H1 (cell line): ENCODE measurements around the gene PRADC1. TPM values are rescaled to one million over a fixed set of nuclear protein-coding genes. Genes with fewer than 3 reads are reported as not detected.

Experiments used
- CTCF ChIA-PET: fragments of 300-600 bp; sonication (Branson Sonifier 250); formaldehyde crosslinking; loops from one replicate; lab custom pipeline; 2021; ENCODE audit not compliant: partially characterized antibody; lab: Charles Lee
- POLR2A ChIA-PET: fragments of 300-600 bp; sonication (Branson Sonifier 250); formaldehyde crosslinking; loops from one replicate; lab custom pipeline; 2021; ENCODE audit warnings: inconsistent platforms; ENCODE audit not compliant: partially characterized antibody; lab: Charles Lee
- DNase-seq, 2 experiments: peaks; one replicate each; pipeline versions ENCODE4 v3.0.0 to v3.0.0-alpha.2; 2010 to 2022; ENCODE audit warnings: low spot score in 2 of 2, low read depth in 1 of 2, mixed read lengths in 1 of 2
- FAIRE-seq: peaks from 2 replicates; lab custom pipeline; 2011; peaks lifted over from hg19 to GRCh38; lab: Jason Lieb, UNC
- H2AFZ ChIP-seq: 2 replicates; pipeline ENCODE4 v1.8.1; 2012; ENCODE audit warnings: low read length, inconsistent platforms
- H2AK5ac ChIP-seq: 2 replicates; pipeline ENCODE4 v1.6.1; 2013; ENCODE audit warnings: low read depth, low read length
- H2BK120ac ChIP-seq: replicated peaks from 2 replicates; pipeline ENCODE3; 2013; ENCODE audit warnings: low read depth, low read length, inconsistent platforms
- H2BK12ac ChIP-seq: 2 replicates; pipeline ENCODE4 v1.6.1; 2013; ENCODE audit warnings: low read depth, low read length
- H2BK15ac ChIP-seq: 2 replicates; pipeline ENCODE4 v1.6.1; 2013; ENCODE audit warnings: low read length
- H2BK20ac ChIP-seq: 2 replicates; pipeline ENCODE4 v1.6.1; 2013; ENCODE audit warnings: low read length
- H2BK5ac ChIP-seq: 2 replicates; pipeline ENCODE4 v1.6.1; 2013; ENCODE audit warnings: low read depth, low read length
- H3K14ac ChIP-seq: 2 replicates; pipeline ENCODE4 v1.6.1; 2013; ENCODE audit warnings: inconsistent platforms; ENCODE audit not compliant: insufficient read length
- H3K18ac ChIP-seq: 2 replicates; pipeline ENCODE4 v1.6.1; 2013; ENCODE audit warnings: low read length; ENCODE audit errors: extremely low read depth
- H3K23ac ChIP-seq: 2 replicates; pipeline ENCODE4 v1.6.1; 2013; ENCODE audit warnings: inconsistent platforms; ENCODE audit not compliant: insufficient read length
- H3K23me2 ChIP-seq: 2 replicates; pipeline ENCODE4 v1.6.1; 2013; ENCODE audit warnings: low read depth, low read length
- H3K27ac ChIP-seq: 2 replicates; pipeline ENCODE4 v1.6.1; 2011; ENCODE audit warnings: low read depth, low read length, inconsistent platforms
- H3K27me3 ChIP-seq, 4 experiments: replicated peaks in 1 of 4; 1 replicate in 1 of 4; 2 replicates in 3 of 4; pipeline versions ENCODE4 v1.6.1 to v1.8.1; 2011 to 2013; ENCODE audit warnings: low read length in 3 of 4, mild to moderate bottlenecking in 3 of 4, inconsistent platforms in 2 of 4, mixed read lengths in 2 of 4, moderate library complexity in 1 of 4; ENCODE audit not compliant: control insufficient read depth in 3 of 4, insufficient read depth in 3 of 4; ENCODE audit errors: extremely low read depth in 1 of 4
- H3K36me3 ChIP-seq, 4 experiments: 2 replicates each; pipeline versions ENCODE4 v1.6.1 to v1.8.1; 2011 to 2013; ENCODE audit warnings: mild to moderate bottlenecking in 4 of 4, low read length in 3 of 4, moderate library complexity in 2 of 4, control low read depth in 1 of 4, inconsistent platforms in 1 of 4; ENCODE audit not compliant: insufficient read depth in 4 of 4, control insufficient read depth in 2 of 4
- H3K4ac ChIP-seq: replicated peaks from 2 replicates; pipeline ENCODE3; 2013; ENCODE audit warnings: low read length, low read depth, mixed read lengths, inconsistent platforms; ENCODE audit not compliant: insufficient read length
- H3K4me1 ChIP-seq, 4 experiments: replicated peaks in 1 of 4; 1 replicate in 1 of 4; 2 replicates in 3 of 4; pipeline versions ENCODE4 v1.6.1 to v1.8.1; 2011 to 2013; ENCODE audit warnings: low read length in 3 of 4, inconsistent platforms in 2 of 4, mixed read lengths in 1 of 4; ENCODE audit not compliant: insufficient read depth in 4 of 4, control insufficient read depth in 3 of 4
- H3K4me2 ChIP-seq, 2 experiments: 2 replicates each; pipeline versions ENCODE4 v1.6.1 to v1.8.1; 2011 to 2013; ENCODE audit warnings: low read depth in 2 of 2, low read length in 2 of 2, control low read depth in 1 of 2, inconsistent platforms in 1 of 2, mild to moderate bottlenecking in 1 of 2; ENCODE audit not compliant: insufficient read depth in 1 of 2
- H3K4me3 ChIP-seq, 4 experiments: fragments of 200-600, 300-600 bp in 1 of 4; sonication (generic), shearing (Covaris generic), sonication (Bioruptor Twin) in 1 of 4; 2 replicates each; pipeline versions ENCODE4 v1.5.1 to v1.8.1; 2011 to 2016; ENCODE audit warnings: low read length in 4 of 4, low read depth in 3 of 4, control low read depth in 2 of 4, inconsistent platforms in 2 of 4, mild to moderate bottlenecking in 2 of 4, mixed read lengths in 1 of 4, moderate library complexity in 1 of 4; ENCODE audit not compliant: insufficient read depth in 2 of 4; ENCODE audit errors: extremely low read depth in 1 of 4
- H3K56ac ChIP-seq: replicated peaks from 2 replicates; pipeline ENCODE3; 2013; ENCODE audit warnings: low read depth, mild to moderate bottlenecking, mixed read lengths, low read length, inconsistent platforms; ENCODE audit not compliant: insufficient read length
- H3K79me1 ChIP-seq: 2 replicates; pipeline ENCODE4 v1.6.1; 2013; ENCODE audit warnings: low read depth, low read length, control low read depth
- H3K79me2 ChIP-seq, 2 experiments: 2 replicates each; pipeline versions ENCODE4 v1.6.1 to v1.8.1; 2012 to 2013; ENCODE audit warnings: low read length in 2 of 2, mild to moderate bottlenecking in 2 of 2, inconsistent platforms in 1 of 2; ENCODE audit not compliant: insufficient read depth in 2 of 2, control insufficient read depth in 1 of 2
- H3K9ac ChIP-seq, 4 experiments: replicated peaks in 1 of 4; 1 replicate in 1 of 4; 2 replicates in 3 of 4; pipeline versions ENCODE4 v1.6.1 to v1.8.1; 2011 to 2013; ENCODE audit warnings: low read depth in 3 of 4, low read length in 3 of 4, control low read depth in 2 of 4, mild to moderate bottlenecking in 2 of 4, moderate library complexity in 2 of 4, inconsistent platforms in 1 of 4; ENCODE audit errors: extremely low read depth in 1 of 4
- H3K9me3 ChIP-seq, 2 experiments: 2 replicates each; pipeline versions ENCODE4 v1.6.1 to v1.8.1; 2012 to 2013; ENCODE audit warnings: mild to moderate bottlenecking in 2 of 2, moderate library complexity in 2 of 2, control low read depth in 1 of 2, inconsistent platforms in 1 of 2, low read depth in 1 of 2, low read length in 1 of 2, mixed read lengths in 1 of 2; ENCODE audit not compliant: insufficient read depth in 2 of 2
- H4K20me1 ChIP-seq, 2 experiments: replicated peaks in 1 of 2; 2 replicates each; pipeline versions ENCODE3 to v1.8.1; 2011 to 2013; ENCODE audit warnings: inconsistent platforms in 2 of 2, low read length in 2 of 2, mild to moderate bottlenecking in 1 of 2; ENCODE audit not compliant: insufficient read depth in 2 of 2, control insufficient read depth in 1 of 2
- H4K5ac ChIP-seq: 2 replicates; pipeline ENCODE4 v1.6.1; 2013; ENCODE audit warnings: low read length, low read depth, mixed read lengths, inconsistent platforms; ENCODE audit not compliant: insufficient read length
- H4K8ac ChIP-seq: 2 replicates; pipeline ENCODE4 v1.8.0; 2013; ENCODE audit warnings: mild to moderate bottlenecking, moderate library complexity, low read length, inconsistent platforms; ENCODE audit not compliant: insufficient read depth; ENCODE audit errors: extremely low read depth
- H4K91ac ChIP-seq: replicated peaks from 2 replicates; pipeline ENCODE3; 2013; ENCODE audit warnings: low read length, mixed read lengths, inconsistent platforms; ENCODE audit not compliant: insufficient read length
- ASH2L ChIP-seq: fragments of 200-600, 300-600 bp; sonication (generic); IDR thresholded peaks from one replicate; pipeline ENCODE4 v1.7.1; 2017; ENCODE audit warnings: low read length
- CBX8 ChIP-seq: fragments of 300-800, 300-1000 bp; sonication (generic); IDR thresholded peaks from 2 replicates; pipeline ENCODE4 v1.7.1; 2016; ENCODE audit warnings: low read depth, low read length, borderline replicate concordance
- CHD2 ChIP-seq: IDR thresholded peaks from 2 replicates; pipeline ENCODE4 v1.6.1; 2012; ENCODE audit warnings: low read length, improper control_type of control experiment
- CREB1 ChIP-seq: IDR thresholded peaks from 2 replicates; pipeline ENCODE4 v1.6.1; 2012; ENCODE audit warnings: inconsistent platforms
- HDAC2 ChIP-seq, 2 experiments: fragments of 300-600 bp in 1 of 2; sonication (generic) in 1 of 2; IDR thresholded peaks; 2 replicates each; pipeline ENCODE4 v1.6.1; 2011 to 2012; ENCODE audit warnings: low read depth in 2 of 2, low read length in 2 of 2, mild to moderate bottlenecking in 2 of 2, moderate library complexity in 2 of 2, borderline replicate concordance in 1 of 2, inconsistent platforms in 1 of 2
- JUN ChIP-seq: IDR thresholded peaks from 2 replicates; pipeline ENCODE4 v1.6.1; 2011; ENCODE audit warnings: low read depth, mild to moderate bottlenecking, improper control_type of control experiment, low read length
- KDM1A ChIP-seq: fragments of 200-600, 300-600 bp; sonication (generic); IDR thresholded peaks from 2 replicates; pipeline ENCODE4 v1.7.1; 2016; ENCODE audit warnings: mild to moderate bottlenecking, low read length, borderline replicate concordance
- RBBP5 ChIP-seq: IDR thresholded peaks from 2 replicates; pipeline ENCODE4 v1.7.1; 2012; ENCODE audit warnings: low read depth, mild to moderate bottlenecking, inconsistent platforms, low read length, moderate library complexity, borderline replicate concordance
- SAP30 ChIP-seq: fragments of 300-600 bp; sonication (generic); IDR thresholded peaks from 2 replicates; pipeline ENCODE4 v1.7.1; 2012; ENCODE audit warnings: low read length, moderate library complexity, mild to moderate bottlenecking, inconsistent platforms; ENCODE audit not compliant: insufficient read depth, insufficient replicate concordance
- SIX5 ChIP-seq: IDR thresholded peaks from 2 replicates; pipeline ENCODE4 v1.6.1; 2011; ENCODE audit warnings: mild to moderate bottlenecking, low read depth, low read length
- SP4 ChIP-seq: IDR thresholded peaks from 2 replicates; pipeline ENCODE4 v1.6.1; 2012; ENCODE audit warnings: low read length, inconsistent platforms
- SRF ChIP-seq: IDR thresholded peaks from 2 replicates; pipeline ENCODE4 v1.6.1; 2011; ENCODE audit warnings: mild to moderate bottlenecking, low read depth, low read length, moderate library complexity
- TAF1 ChIP-seq: IDR thresholded peaks from 2 replicates; pipeline ENCODE4 v1.6.1; 2011; ENCODE audit warnings: mild to moderate bottlenecking, low read depth, low read length
- WGBS, 2 experiments: shearing (Covaris generic) in 1 of 2; methylation state at CpG; one replicate each; pipeline versions ENCODE4 v1.1.6 to v1.1.7; 2013 to 2015; ENCODE audit warnings: low lambda C conversion rate in 2 of 2, mixed read lengths in 2 of 2, inconsistent platforms in 1 of 2, low coverage in 1 of 2, missing lambda C conversion rate in 1 of 2; ENCODE audit not compliant: insufficient replicate concordance in 2 of 2, insufficient coverage in 1 of 2, insufficient read length in 1 of 2; ENCODE audit errors: extremely low coverage in 1 of 2, missing lambda C conversion rate in 1 of 2; 5-methylcytosine and 5-hydroxymethylcytosine counted together
- polyA plus RNA-seq, 7 experiments: library from polyadenylated mRNA; depleted of rRNA in 3 of 7; stranded (reverse) in 5 of 7; unstranded in 2 of 7; fragments of >200 nt in 5 of 7; fragments of 200-250 nt in 2 of 7; gene quantifications; 1 replicate in 5 of 7; 2 replicates in 1 of 7; 4 replicates in 1 of 7; pipeline versions ENCODE4 v1.2.1 to v1.2.3, GENCODE V29; 2011 to 2013; ENCODE audit warnings: missing spikeins in 2 of 7, mixed read lengths in 2 of 7
- total RNA-seq: library from RNA; stranded (reverse); fragmentation: NEBNext Ultra II Directional; extraction: Animal tissue kit (Norgen Biotek cat#: 25700); gene quantifications from 2 replicates; pipeline ENCODE4 v1.2.1, GENCODE V29; 2021
- TF ChIP-seq, protein P1 (sequence below): IDR thresholded peaks from 2 replicates; pipeline ENCODE4 v1.6.1; 2012; ENCODE audit warnings: inconsistent platforms

PRADC1 gene
- total and polyA plus RNA-seq, 2 of the 8 experiments (the other 6 are each of a cell fraction or from before 2014, with no cell fraction given) = 8.9 to 13.1 TPM

DNA sequence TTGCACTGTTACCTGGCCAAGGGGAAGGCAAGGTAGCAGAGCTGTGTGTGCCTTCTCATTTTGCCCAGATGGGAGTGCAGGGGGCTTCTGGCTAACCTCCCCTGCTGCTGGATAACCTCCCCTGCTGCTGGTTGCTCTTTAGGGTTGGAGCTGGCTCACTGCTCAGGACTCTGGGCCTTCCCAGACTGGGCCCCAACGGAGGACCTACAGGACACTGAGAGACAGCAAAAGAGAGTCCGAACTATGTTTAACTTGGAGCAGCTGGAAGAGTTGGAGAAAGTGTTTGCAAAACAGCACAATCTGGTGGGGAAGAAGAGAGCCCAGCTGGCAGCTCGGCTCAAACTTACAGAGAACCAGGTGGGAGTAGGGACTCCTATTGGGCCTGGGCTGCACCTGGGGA is 24.8 kb downstream of the PRADC1 start:
- no peak overlapping the region for H2AFZ ChIP-seq
- no peaks in the 10 kb centered on the region for H3K79me1 ChIP-seq
- no peak overlapping the region for H3K4me2 ChIP-seq
- H3K9me3 ChIP-seq = no peaks in the 10 kb centered on the region
- CTCF ChIA-PET = interaction anchor here (1.0 to 8.4 kb wide), 4 partner anchors 32 to 216 kb away, joined by 3 to 92 read pairs (median 3); no protein-coding TSS in a partner anchor
- H4K5ac ChIP-seq = no peak overlapping the region
- no peaks in the 10 kb centered on the region for H3K36me3 ChIP-seq
- WGBS, 2 experiments = 86% methylated on average over 3 of the region's 3 CpGs; no CpG with 5 or more reads in 1 of the 2 experiments
- no peak overlapping the region for H2BK5ac ChIP-seq
- H2AK5ac ChIP-seq = no peak overlapping the region
- H3K14ac ChIP-seq = no peak overlapping the region
- no peak for FAIRE-seq
- no peak overlapping the region for H2BK120ac ChIP-seq
- H2BK12ac ChIP-seq = no peak overlapping the region
- no peak overlapping the region for H3K23ac ChIP-seq
- no peaks in the 10 kb centered on the region for H3K23me2 ChIP-seq
- no peak overlapping the region for H4K8ac ChIP-seq
- H3K9ac ChIP-seq = no peak overlapping the region
- no peak overlapping the region for H3K4ac ChIP-seq
- POLR2A ChIA-PET = interaction anchor here (1.3 to 6.2 kb wide), 2 partner anchors 25 to 31 kb away, joined by 4 to 39 read pairs; partner anchors contain the start of genes CCT7 and PRADC1
- H4K20me1 ChIP-seq = no peaks in the 10 kb centered on the region
- H2BK20ac ChIP-seq = no peak overlapping the region
- H3K56ac ChIP-seq = no peak overlapping the region
- no peak overlapping the region for H3K27ac ChIP-seq
- H3K79me2 ChIP-seq = no peaks in the 10 kb centered on the region
- no peak for DNase-seq
- no peak overlapping the region for H4K91ac ChIP-seq
- no peak overlapping the region for H3K18ac ChIP-seq
- no peak overlapping the region for H2BK15ac ChIP-seq
- no peak overlapping the region for H3K4me3 ChIP-seq
- H3K27me3 ChIP-seq = peaks cover 7 to 16% (median 11%) of the 10 kb centered on the region in 4 experiments
- H3K4me1 ChIP-seq = peaks cover 0 to 3% (median under 1%) of the 10 kb centered on the region in 4 experiments; a peak in 2 of 7 replicates
- no peak for TF ChIP-seq JUN
- no peak for TF ChIP-seq HDAC2 (IDR thresholded peaks at IDR 0.05; ENCODE audit: borderline replicate concordance in 1 of 2, low read depth in 2 of 2, low read length in 2 of 2)
- TF ChIP-seq RBBP5 = no peak
- TF ChIP-seq TAF1 = no peak
- TF ChIP-seq KDM1A = no peak
- TF ChIP-seq SRF = no peak
- TF ChIP-seq SAP30 = no peak
- TF ChIP-seq SIX5 = no peak
- TF ChIP-seq, protein P1, sequence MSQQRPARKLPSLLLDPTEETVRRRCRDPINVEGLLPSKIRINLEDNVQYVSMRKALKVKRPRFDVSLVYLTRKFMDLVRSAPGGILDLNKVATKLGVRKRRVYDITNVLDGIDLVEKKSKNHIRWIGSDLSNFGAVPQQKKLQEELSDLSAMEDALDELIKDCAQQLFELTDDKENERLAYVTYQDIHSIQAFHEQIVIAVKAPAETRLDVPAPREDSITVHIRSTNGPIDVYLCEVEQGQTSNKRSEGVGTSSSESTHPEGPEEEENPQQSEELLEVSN = no peak
- TF ChIP-seq CHD2 = no peak
- no peak for TF ChIP-seq CREB1
- no peak for TF ChIP-seq CBX8
- TF ChIP-seq SP4 = no peak
- no peak for TF ChIP-seq ASH2L
